NCI-H748 treated with DMSO at 0.1 percent for 48 hours (cell line): ENCODE measurements around the gene FTL.

Experiments
- DNase-seq: peaks from one replicate; lab custom pipeline; 2025; lab: John Stamatoyannopoulos, UW

Gene FTL

GRCh38 chr19:48966541-48967345 is 1.6 kb downstream of the FTL start:
- DNase-seq = no peak

DNA sequence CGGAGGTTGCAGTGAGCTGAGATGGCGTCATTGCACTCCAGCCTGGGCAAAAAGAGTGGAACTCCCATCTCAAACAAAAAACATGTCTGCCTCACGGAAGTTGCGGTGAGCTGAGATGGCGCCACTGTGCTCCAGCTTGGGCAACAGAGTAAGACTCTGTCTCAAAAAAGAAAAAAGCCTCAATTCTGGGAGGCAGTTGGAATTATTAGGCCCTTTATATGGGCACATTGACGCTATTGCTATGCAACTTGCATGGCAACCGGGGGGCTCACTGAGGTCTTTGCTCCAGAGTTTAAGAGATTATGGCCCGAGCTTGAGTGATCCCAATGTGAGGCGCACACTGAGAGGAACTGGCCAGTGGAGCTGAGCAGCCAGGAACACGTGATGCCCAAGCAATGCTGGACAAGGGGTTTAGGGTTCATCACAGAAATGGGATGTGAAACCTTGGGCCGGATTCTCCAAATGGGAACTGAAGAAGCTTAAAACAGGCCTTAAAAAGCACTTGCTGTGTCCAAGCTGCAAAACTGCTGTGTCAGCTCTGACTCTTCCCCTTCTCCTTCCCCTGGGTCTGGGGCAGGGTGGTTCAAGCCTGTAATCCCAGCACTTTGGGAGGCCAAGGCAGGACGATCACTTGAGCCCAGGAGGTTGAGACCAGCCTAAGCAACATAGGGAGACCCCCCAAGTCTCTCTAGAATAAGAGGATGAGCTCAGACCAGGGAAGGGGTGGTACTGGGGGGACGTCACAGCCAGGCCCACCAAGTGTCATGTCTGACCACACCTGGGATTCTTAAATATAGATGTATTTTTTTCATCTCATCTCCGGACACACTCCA is 2.5 kb downstream of the FTL start:
- no peak for DNase-seq

DNA sequence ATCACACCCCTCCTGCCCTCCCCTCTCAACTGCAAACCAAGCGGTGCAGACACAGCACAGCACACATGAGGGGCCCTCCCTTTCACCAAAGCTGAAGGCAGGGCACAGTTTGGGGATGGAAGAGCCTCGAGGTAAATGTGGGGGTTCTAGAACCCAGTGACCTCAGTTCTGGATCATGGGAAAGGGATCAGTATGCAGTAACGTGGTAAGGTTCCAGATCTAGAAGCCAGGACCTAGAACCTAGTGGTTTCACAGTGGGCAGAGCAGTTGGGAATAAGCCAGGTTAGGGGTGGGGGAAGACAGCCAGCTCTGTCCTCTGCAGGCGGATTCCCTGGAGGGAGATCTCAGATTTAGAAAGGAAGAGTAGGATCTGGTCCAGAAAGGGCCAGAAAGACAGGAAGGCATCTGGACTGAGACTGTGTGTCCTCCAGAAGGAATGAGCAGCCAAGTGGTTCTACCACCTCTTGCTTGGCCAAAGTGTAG is 3.1 kb downstream of the FTL start:
- no peak for DNase-seq

DNA sequence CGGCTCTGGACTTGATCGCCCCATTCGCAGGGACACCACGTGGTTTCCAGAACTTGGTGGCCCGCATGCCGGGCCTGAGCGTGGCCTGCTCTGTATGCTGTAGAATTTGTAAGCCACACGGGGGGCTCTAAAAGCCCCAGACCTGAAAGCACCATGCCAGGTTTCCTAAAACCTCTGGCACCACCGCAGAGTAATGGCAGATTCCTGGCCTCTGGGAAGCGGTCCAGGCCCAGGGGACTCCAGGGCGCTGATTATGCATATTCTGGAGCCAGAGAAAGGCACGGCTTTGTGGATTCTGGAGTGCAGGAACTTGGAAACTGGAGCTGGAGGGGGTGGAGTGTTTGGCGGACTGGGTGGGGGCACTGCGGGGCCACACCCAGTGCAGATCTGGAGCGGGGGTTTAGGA is 3.7 kb downstream of the FTL start:
- DNase-seq = no peak

GRCh38 chr19:48969276-48970138 is 4.4 kb downstream of the FTL start:
- no peak for DNase-seq

GRCh38 chr19:48970139-48970766 is 5.1 kb downstream of the FTL start:
- DNase-seq = no peak

DNA sequence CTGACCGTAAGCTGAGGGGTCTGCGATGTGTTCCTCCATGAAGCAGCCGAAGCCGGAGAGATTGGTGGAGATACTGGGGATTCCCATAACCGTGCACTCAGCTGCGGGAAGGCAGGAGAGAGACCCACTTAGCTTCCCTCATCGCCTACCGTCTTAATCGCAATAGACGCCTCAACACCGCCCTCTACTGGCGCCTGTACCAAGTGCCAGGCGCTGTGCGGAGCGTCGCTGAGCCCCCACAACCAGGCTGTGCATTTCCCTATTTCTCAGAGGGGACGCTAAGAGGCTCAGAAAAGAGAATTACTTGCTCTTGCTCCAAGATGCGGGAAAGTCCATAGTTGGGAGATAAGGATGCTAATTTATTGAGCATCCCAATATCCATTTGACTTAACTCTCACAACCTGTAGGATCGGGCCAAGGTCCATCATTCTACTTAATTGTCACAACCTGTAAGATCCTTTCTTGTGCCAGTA is 5.8 kb downstream of the FTL start:
- DNase-seq = peak; percentile 80

- no peak for DNase-seq
Observed at GRCh38 chr19:48975947-48976847, 11.1 kb downstream of the FTL start.

DNA sequence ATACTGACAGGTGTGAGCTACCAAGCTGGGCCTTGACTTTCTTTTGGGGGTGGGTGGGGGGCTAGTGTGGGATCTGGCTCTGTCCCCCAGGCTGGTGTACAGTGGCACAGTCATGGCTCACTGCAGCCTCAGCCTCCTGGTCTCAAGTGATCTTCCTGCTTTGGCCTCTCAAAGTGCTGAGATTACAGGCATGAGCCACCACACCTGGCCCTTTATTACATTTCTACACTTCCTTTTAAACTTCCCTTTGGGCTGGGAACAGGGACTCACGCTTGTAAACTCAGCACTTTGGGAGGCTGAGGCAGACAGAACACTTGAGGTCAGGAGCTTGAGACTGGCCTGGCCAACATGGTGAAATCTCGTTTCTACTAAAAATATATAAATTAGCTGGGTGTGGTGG is 12.0 kb downstream of the FTL start:
- DNase-seq = no peak

GRCh38 chr19:48982280-48982679 is 17.2 kb downstream of the FTL start:
- no peak for DNase-seq

- no peak for DNase-seq
Observed at GRCh38 chr19:48985711-48986110, 20.6 kb downstream of the FTL start.

GRCh38 chr19:48986211-48986610 is 21.1 kb downstream of the FTL start:
- DNase-seq = no peak

GRCh38 chr19:48987323-48987722 is 22.2 kb downstream of the FTL start:
- DNase-seq = no peak

GRCh38 chr19:48988286-48988685 is 23.2 kb downstream of the FTL start:
- no peak for DNase-seq

DNA sequence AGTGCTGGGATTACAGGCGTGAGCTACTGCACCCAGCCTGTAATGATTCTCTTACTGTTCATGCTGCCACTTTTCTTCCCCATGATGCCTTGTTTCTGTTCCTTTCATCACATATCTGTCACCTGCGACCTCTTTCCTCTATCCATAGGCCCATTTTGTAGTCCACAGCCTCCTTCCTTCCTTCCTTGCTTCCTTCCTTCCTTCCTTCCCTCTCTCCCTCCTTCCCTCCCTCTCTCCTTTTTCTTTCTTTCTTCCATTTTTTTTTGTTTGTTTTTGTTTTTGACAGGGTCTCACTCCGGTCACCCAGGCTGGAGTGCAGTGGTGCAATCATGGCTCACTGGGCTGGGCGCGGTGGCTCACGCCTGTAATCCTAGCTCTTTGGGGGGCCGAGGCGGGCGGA is 23.8 kb downstream of the FTL start:
- no peak for DNase-seq

DNA sequence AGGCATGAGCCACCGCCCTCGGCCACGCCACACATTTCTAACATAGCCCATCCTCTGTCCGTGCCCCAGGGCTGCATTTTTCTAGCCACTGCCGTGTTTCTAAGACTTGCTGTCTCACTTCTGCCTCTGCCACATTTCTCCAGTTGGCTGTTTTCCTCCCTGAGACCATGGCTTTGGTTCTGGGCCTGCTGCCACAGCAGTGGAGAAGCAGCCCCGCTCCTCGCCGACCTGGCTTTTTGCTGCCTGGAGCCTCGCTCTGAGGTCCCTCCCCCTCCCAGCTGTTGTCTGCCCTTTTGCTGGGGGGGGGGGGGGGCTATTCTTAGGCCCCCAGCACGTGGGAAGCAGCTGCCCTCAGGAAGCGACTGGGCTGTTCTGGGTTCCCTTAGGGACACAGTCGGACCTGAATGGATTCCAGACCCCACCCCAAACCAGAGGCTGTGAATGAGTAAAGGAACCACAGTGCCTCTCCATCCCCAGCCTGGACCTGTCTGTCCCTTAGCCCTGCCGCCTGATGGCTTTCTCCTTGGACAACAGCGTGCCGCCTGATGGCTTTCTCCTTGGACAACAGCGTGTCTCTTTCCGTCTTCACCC is 24.7 kb downstream of the FTL start:
- DNase-seq = no peak

- DNase-seq = no peak
Observed at GRCh38 chr19:48990400-48990799, 25.3 kb downstream of the FTL start.

- no peak for DNase-seq
Observed at GRCh38 chr19:48991011-48991609, 26.0 kb downstream of the FTL start.

GRCh38 chr19:48991873-48992580 is 26.9 kb downstream of the FTL start:
- DNase-seq = no peak
